IPS-20b (cell line): ENCODE data around the gene FOXA3.

Experiments
- H3K27ac ChIP-seq: one replicate; pipeline ENCODE4 v1.5.1; 2013; ENCODE audit warnings: low read length
- H3K27me3 ChIP-seq: 2 replicates; pipeline ENCODE4 v1.6.1; 2013; ENCODE audit warnings: mild to moderate bottlenecking, low read length, inconsistent platforms; ENCODE audit not compliant: insufficient read depth
- H3K36me3 ChIP-seq: 2 replicates; pipeline ENCODE4 v1.6.1; 2013; ENCODE audit warnings: low read depth, mild to moderate bottlenecking, inconsistent platforms, low read length, moderate library complexity; ENCODE audit not compliant: insufficient read depth
- H3K4me1 ChIP-seq: 2 replicates; pipeline ENCODE4 v1.6.1; 2013; ENCODE audit warnings: mild to moderate bottlenecking, control low read depth, inconsistent platforms, low read length, moderate library complexity; ENCODE audit not compliant: insufficient read depth
- H3K4me3 ChIP-seq: 2 replicates; pipeline ENCODE4 v1.5.1; 2013; ENCODE audit warnings: mild to moderate bottlenecking, low read length, inconsistent platforms
- H3K9ac ChIP-seq: 2 replicates; pipeline ENCODE4 v1.6.1; 2013; ENCODE audit warnings: low read depth, mild to moderate bottlenecking, inconsistent platforms, low read length, moderate library complexity
- H3K9me3 ChIP-seq: 2 replicates; pipeline ENCODE4 v1.6.1; 2013; ENCODE audit warnings: mild to moderate bottlenecking, low read depth, low read length, inconsistent platforms; ENCODE audit not compliant: insufficient read depth

Gene FOXA3

DNA sequence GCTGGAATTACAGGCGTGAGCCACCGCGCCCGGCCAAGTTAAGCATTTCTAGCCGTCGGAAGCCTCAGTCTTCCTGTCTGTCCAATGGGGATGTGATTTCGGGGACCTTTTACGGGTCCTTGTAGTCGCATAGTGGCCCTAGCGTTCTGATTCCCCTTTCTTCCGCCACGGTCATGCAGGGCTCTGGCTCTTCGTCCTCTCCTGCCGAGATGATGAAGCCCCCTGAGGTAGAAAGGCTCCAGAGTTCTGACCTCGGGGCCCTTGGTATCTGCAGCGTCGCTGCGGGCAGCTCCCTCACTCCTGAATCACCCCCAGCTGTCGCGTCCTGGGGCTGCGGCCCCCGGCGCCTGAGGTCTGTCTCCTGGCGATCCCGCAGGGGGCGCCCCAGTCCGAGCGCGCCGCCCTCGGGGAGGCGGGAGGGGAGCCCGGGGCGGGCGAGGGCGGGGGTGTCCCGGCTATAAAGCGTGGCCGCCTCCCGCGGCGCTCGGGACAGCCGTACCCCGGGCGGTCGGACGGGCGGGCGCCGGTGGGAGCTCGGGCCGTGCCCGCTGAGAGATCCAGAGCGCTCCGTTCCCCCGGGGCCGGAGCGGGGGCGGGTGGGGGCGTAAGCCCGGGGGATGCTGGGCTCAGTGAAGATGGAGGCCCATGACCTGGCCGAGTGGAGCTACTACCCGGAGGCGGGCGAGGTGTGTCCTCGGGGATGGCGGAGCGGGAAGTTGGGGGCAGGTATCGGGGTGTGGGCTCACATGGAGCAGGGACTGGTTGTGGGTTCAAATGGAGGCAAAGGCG lies at the start of gene FOXA3:
Gene FOXA3, plus strand, starts transcription at position 487 of the 789 bp plus-strand sequence. Its CDS starts 131 bp downstream, at position 618.
- H3K27ac ChIP-seq = no peak within 1 kb of the TSS
- peaks cover 21% of the 10 kb centered on the region for H3K36me3 ChIP-seq
- peak within 1 kb of the TSS; percentile 83; the same call in 1 of the 2 replicates for H3K9ac ChIP-seq
- H3K27me3 ChIP-seq = peaks cover 22% of the 10 kb centered on the region
- H3K4me3 ChIP-seq = peak within 1 kb of the TSS; percentile 86
- peaks cover 9% of the 10 kb centered on the region for H3K4me1 ChIP-seq
- H3K9me3 ChIP-seq = no peaks in the 10 kb centered on the region

GRCh38 chr19:45814851-45815480 lies 49.2 kb upstream of the FOXA3 start, which contains the start of gene RSPH6A:
Gene RSPH6A (minus strand): TSS chr19:45815308. CDS start chr19:45815176, 132 bp downstream.
- peaks cover 8% of the 10 kb centered on the region for H3K36me3 ChIP-seq
- no peaks in the 10 kb centered on the region for H3K27me3 ChIP-seq
- no peaks in the 10 kb centered on the region for H3K9me3 ChIP-seq
- H3K4me3 ChIP-seq = peak within 1 kb of the TSS; percentile 79
- peak within 1 kb of the TSS; percentile 79 for H3K9ac ChIP-seq
- peaks cover 17% of the 10 kb centered on the region; the same call in 1 of the 2 replicates for H3K4me1 ChIP-seq
- H3K27ac ChIP-seq = peak within 1 kb of the TSS; percentile 42

GRCh38 chr19:45815481-45816216 lies 48.5 kb upstream of the FOXA3 start:
- Histone ChIP-seq H3K4me1 (peaks cover 17% of the 10 kb centered on the region; the same call in 1 of the 2 replicates), H3K36me3 (peaks cover 14% of the 10 kb centered on the region), H3K9me3 (no peaks in the 10 kb centered on the region), H3K4me3 (peak overlapping the region; percentile 79), H3K9ac (peak overlapping the region; percentile 79), H3K27ac (peak overlapping the region; percentile 42), H3K27me3 (no peaks in the 10 kb centered on the region)

DNA sequence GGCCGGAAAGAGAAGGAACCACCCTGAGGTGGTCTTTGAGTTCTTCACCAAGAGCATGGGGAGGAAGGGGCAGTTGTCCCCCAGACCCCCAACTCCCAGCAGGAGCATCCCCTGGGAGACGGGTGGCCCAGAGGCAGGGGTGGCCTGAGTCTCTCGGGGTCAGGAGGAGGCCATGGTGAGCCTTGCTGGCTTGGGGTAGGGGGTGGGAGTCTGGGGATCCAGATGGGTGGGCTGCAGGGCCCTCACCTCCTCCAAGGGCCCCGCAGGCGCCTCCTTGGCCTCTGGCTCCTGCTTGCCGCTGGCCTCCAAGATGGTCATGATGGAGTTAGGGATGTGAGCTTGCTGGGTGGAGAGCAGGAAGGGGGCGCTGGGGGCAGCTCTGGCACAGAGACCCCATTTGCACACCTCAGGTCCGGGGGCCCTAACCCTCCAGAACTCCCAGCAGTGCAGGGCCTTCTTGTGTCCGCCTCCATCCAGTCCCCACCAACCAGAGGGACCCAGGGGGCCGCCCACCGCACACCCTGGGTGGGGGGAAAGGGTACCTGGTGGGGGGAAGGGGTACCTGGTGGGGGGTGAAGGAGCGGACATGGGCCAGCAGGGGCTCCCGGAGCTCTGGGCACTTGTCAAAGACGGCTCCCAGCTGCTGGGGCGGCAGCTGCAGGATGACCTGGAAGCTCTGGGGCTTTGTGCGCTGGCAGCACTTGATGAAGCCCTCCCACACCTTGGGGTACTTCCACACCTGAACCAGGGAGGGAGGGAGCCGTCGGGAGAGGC lies 47.7 kb upstream of the FOXA3 start:
- Histone ChIP-seq H3K27me3 (no peaks in the 10 kb centered on the region), H3K9ac (peak overlapping the region; percentile 79), H3K4me1 (peaks cover 17% of the 10 kb centered on the region; the same call in 1 of the 2 replicates), H3K4me3 (peak overlapping the region; percentile 79), H3K36me3 (peaks cover 21% of the 10 kb centered on the region), H3K9me3 (no peaks in the 10 kb centered on the region), H3K27ac (peak overlapping the region; percentile 22)

GRCh38 chr19:45817010-45817724 lies 47.0 kb upstream of the FOXA3 start:
- peaks cover 27% of the 10 kb centered on the region for H3K36me3 ChIP-seq
- H3K9ac ChIP-seq = peak overlapping the region; percentile 79; the same call in 1 of the 2 replicates
- H3K4me3 ChIP-seq = peak overlapping the region; percentile 79
- H3K4me1 ChIP-seq = peaks cover 17% of the 10 kb centered on the region; the same call in 1 of the 2 replicates
- H3K9me3 ChIP-seq = no peaks in the 10 kb centered on the region
- peak overlapping the region; percentile 57 for H3K27ac ChIP-seq
- no peaks in the 10 kb centered on the region for H3K27me3 ChIP-seq

DNA sequence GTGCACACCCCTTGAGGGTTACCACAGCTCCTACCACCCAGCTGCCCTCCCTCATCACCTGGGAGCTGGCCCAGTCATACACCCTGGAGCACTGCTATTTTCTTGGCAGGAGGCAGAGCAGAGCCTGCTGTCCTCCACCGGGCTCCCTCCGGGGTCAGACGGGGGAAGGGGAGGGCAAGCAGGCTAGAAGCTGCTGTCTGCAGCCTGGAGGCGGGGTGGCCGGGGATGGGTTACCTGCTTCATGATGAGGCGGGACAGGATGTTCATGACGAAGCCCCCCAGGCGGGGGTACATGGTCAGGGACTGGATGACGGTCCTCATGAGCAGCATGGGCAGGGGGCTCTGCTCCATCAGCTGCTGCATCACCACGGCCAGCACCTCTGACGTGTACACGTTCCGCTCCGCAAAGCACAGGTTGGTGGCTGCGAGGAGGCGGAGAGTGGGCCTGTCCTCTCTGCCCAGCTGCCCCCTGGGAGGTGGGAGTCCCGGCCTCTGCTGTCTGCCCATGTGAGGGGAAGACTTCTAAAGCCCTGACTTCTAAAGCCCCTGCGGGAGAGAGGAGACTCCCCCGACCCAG lies 46.3 kb upstream of the FOXA3 start:
- H3K27me3 ChIP-seq = no peaks in the 10 kb centered on the region
- peak overlapping the region; percentile 41; the same call in 1 of the 2 replicates for H3K4me3 ChIP-seq
- peaks cover 17% of the 10 kb centered on the region; the same call in 1 of the 2 replicates for H3K4me1 ChIP-seq
- no peaks in the 10 kb centered on the region for H3K9me3 ChIP-seq
- H3K27ac ChIP-seq = peak overlapping the region; percentile 57
- peaks cover 33% of the 10 kb centered on the region for H3K36me3 ChIP-seq
- peak overlapping the region; percentile 53; the same call in 1 of the 2 replicates for H3K9ac ChIP-seq

- no peaks in the 10 kb centered on the region for H3K27me3 ChIP-seq
- no peaks in the 10 kb centered on the region for H3K9me3 ChIP-seq
- no peak overlapping the region for H3K9ac ChIP-seq
- peaks cover 52% of the 10 kb centered on the region for H3K36me3 ChIP-seq
- peaks cover 11% of the 10 kb centered on the region; the same call in 1 of the 2 replicates for H3K4me1 ChIP-seq
- H3K27ac ChIP-seq = no peak overlapping the region
- no peak overlapping the region for H3K4me3 ChIP-seq
These were observed 44.4 kb upstream of the FOXA3 start for GRCh38 chr19:45819769-45820168.

DNA sequence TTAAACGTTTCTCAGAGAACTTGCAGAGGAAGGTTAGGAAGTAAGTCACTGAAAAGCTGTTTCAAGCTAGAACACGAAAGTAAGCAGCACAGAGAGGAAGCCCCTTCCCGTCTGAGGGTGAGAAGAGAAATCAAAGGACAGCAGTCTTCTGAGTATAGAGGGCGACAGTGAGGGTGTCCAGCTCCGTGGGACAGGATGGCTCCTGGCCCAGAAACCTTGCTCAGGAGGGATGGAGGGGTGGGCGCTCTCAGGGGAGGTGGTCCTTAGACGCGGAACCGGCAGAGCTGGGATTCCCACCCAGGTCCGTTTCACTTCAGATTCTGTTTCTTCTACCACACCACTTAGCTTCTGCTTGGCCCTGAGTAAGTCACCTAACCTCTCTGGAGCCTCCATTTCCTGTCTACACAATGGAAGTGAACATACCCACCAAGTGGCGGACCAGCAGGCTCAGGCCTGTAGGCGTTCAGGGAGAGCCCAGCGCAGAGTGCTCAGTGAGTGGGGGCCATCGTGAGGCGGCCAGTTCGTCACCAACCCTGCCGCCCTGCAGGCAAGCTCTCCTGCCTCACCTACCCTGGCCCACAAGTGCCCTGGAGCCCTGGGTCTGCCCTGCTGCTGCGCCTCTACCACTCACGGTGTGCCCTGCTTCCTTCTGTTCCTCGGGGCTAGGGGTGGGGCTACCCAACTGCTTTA lies 43.6 kb upstream of the FOXA3 start:
- no peak overlapping the region for H3K27ac ChIP-seq
- peaks cover 11% of the 10 kb centered on the region; the same call in 1 of the 2 replicates for H3K4me1 ChIP-seq
- H3K36me3 ChIP-seq = peaks cover 60% of the 10 kb centered on the region
- no peaks in the 10 kb centered on the region for H3K27me3 ChIP-seq
- no peaks in the 10 kb centered on the region for H3K9me3 ChIP-seq
- no peak overlapping the region for H3K9ac ChIP-seq
- H3K4me3 ChIP-seq = no peak overlapping the region

DNA sequence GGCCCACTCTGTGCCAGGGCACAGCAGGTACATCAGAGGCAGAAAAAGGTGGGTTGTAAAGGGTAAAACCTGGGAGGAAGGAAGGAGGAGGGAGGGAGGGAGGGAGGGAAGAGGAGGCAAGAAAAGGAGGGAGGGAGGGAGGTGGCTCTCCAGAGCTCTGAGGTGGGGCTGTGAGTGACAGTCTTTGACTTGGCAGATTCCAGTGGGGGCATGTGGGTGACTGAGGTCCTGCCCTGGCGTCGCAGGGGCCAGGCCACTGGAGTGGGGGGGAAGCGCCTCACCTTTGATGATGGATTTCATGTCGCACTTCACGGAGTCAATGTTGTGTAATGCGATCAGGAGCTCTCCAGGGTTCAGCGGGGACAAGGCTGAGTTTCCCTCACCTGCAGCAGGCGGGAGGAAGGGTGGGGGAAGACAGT lies 43.0 kb upstream of the FOXA3 start:
- peaks cover 11% of the 10 kb centered on the region; the same call in 1 of the 2 replicates for H3K4me1 ChIP-seq
- no peak overlapping the region for H3K9ac ChIP-seq
- H3K36me3 ChIP-seq = peaks cover 66% of the 10 kb centered on the region
- no peaks in the 10 kb centered on the region for H3K9me3 ChIP-seq
- no peak overlapping the region for H3K4me3 ChIP-seq
- no peaks in the 10 kb centered on the region for H3K27me3 ChIP-seq
- no peak overlapping the region for H3K27ac ChIP-seq

DNA sequence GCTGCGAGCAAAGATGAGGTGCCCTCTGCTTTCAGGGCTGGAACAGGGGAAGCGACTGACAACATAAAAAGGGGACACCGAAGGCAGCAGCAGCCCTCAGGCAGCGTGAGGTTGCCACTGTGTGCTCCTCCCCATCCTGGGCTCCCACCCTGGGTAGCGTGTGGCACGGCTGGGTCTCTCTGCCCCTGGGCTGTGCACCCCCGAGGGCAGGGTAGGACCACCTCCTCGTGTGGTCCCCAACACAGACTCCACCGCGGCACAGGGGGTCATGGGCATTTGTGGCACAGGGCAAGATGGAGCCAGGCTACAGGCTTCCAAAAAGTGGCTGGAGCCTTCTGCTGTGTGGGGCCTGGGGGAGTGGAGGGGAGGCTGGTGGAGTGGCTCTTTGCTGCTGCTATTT lies 42.6 kb upstream of the FOXA3 start:
- Histone ChIP-seq H3K27ac (no peak overlapping the region), H3K9ac (no peak overlapping the region), H3K4me1 (peaks cover 11% of the 10 kb centered on the region; the same call in 1 of the 2 replicates), H3K9me3 (no peaks in the 10 kb centered on the region), H3K4me3 (no peak overlapping the region), H3K36me3 (peaks cover 70% of the 10 kb centered on the region), H3K27me3 (no peaks in the 10 kb centered on the region)
